Germinal center (tissue), 1 donor: Measurements from ENCODE around the gene PDCL2.
"Not testable (repeated sequence)": the region's sequence is repeated elsewhere in the genome, so short reads cannot be mapped to it uniquely, and the experiment has no call there.

Experiments
- DNase-seq: peaks from one replicate; pipeline ENCODE4 v3.0.0; 2012; ENCODE audit warnings: mixed read lengths, low spot score

The PDCL2 gene

GRCh38 chr4:55588160-55588559 lies 3.9 kb downstream of the PDCL2 start:
- no peak for DNase-seq

- DNase-seq = not testable (repeated sequence)
These were observed 9.3 kb downstream of the PDCL2 start for GRCh38 chr4:55582773-55583172.

GRCh38 chr4:55578341-55579010 lies 13.6 kb downstream of the PDCL2 start:
- no peak for DNase-seq

DNA sequence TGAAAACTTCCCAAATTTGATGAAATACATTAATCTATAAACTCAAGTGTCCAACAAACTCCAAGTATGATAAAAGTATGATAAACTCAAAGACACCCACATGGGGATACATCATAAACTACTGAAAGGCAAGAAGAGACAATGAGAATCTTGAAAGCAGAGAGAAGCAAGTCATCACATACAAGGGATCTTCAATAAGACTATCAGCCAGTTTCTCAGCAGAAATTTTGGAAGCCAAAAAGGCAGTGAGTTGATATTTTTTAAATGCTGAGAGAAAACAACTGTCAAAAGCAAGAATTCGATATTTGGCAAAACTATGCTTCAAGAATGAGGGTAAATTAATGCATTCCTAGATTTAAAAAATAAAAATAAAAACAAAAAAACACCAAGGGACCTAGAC lies 16.5 kb downstream of the PDCL2 start:
- no peak for DNase-seq

DNA sequence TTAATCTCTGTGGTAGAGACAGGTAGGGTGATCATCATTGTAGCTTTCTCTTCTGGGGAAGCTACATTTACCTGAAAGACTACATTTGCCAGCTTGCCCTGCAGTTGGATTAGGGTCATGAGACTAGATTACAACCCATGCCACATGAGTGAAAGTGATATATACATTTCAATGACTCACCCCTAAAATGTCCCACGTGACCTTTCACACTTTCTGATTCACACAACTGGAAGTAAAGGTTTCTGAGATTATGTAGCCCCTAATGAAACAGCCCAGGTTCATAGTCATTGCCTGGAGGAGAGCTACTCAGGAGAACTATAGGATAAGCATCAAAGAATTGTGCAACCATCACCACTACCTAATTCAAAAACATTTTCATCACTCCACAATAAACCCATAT lies 17.8 kb downstream of the PDCL2 start:
- no peak for DNase-seq

DNA sequence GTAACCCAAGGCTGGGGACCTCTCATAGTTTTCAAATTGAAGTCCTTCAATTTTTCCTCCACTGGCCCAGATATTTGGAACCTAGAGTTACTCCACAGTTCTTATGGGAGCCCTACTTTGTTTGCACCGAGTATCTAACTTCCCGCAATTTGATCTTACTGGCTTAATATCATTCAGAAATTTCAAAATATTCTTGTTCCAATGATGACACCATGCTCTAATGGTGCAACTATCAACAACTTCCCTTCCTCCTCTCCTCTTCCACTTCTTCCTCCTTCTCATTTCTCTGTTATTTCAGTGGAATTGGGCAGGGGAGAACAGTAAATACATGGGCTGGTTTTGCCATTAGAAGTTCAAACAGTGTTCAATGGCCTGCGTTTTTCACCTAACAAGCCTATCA lies 20.2 kb downstream of the PDCL2 start:
- DNase-seq = no peak

DNA sequence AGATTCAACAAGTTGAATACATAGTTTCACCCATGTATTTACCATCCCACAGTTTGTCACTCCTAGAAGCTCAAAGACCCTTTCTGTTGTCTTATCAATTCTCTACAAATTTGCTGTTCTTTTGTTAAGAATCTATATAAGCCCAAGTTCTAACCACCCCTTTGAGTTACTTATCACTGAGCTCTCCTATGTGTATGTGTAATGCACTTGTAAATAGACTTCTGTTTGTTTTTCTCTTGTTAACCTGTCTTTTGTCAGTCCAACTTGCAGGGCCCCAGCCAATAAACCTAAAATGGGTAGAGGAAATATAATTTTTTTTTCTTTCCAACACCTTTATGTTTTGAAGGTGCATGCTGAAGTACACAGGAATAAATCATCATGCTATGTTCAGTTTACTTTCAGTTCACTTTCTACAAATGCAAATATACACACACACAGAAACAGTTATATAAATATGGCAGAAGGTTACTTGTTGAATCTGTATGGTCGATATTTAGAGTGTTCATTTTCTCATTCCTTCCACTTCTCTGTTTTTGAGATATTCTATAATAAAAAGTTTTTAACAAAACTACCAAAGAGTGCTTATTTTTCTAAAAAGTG lies 23.0 kb downstream of the PDCL2 start:
- DNase-seq = peak; percentile 15

DNA sequence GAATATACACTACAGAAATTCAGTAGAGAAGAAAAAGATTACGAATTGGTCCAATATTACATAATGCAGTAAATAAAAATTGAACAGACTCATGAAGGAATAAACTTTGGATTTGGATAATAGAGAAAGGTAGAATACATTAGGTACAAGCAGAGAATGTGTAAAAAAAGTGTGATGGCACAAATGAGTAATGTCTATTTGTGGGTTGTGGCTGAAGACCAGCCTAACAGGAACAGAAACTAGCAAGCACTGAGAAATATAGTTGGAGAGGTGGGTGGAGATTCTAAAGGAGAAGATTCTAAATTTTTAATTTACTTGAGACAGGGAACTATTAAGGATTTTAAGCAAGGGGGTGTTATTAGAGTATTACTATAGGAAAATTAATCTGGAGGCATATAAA lies 30.2 kb downstream of the PDCL2 start:
- peak; percentile 59 for DNase-seq

- no peak for DNase-seq
These were observed 31.9 kb downstream of the PDCL2 start for GRCh38 chr4:55560096-55560495.

GRCh38 chr4:55554453-55555030 lies 37.5 kb downstream of the PDCL2 start:
- peak; percentile 18 for DNase-seq

DNA sequence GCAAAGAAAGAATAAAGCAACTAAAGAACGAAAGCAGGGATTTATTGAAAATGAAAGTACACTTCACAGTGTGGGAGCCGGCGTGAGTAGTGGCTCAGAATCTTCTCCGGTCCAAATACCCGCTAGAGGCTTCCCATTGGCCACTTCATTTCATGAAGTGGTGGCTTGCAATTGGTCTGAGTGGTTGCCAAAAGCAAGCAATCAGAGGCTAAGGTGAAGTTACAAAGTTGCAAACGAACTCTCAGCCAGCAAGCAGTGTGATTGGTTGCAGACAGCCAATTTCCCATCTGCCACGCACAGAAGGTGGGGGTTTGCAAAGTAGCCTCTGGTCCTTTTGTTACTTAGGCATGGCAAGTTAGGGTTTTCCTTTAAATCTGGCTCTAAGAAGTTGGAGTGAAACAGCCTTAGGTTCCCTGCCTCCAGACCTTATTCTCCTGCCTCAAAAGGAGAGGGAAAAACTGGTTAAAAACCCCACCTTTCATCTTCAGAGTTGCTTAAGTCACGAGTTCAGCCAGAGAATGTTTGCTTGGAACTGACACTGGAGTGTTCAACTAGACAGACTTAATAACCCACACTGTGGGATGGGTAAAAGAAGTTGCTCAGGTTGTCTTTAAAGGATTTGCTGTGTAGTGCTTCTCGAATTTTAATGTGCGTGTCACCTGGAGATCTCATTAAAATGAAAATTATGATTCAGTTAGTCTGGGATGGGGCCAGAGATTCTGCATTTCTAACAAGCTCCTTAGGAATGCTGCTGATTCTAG lies 38.4 kb downstream of the PDCL2 start:
- DNase-seq = no peak

GRCh38 chr4:55551964-55552363 lies 40.1 kb downstream of the PDCL2 start:
- not testable (repeated sequence) for DNase-seq

DNA sequence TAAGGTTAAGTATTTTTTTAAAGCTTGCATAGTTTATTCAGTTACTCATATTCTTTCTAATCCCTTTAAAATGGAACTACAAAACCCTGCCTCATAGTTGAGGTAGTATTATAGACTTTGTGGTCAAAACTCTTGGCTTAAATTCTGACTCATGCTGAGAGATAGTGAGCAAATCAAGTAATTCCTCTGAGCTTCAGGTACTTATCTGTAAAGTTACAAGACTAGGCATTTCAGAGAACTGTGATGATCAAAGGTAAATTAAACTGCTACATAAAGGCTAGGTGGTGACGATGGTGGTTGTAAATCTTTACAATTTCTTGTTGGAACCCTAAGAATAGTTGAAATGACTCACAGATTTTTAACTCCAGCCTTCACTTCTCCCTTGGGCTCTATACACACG lies 42.2 kb downstream of the PDCL2 start:
- DNase-seq = no peak

DNA sequence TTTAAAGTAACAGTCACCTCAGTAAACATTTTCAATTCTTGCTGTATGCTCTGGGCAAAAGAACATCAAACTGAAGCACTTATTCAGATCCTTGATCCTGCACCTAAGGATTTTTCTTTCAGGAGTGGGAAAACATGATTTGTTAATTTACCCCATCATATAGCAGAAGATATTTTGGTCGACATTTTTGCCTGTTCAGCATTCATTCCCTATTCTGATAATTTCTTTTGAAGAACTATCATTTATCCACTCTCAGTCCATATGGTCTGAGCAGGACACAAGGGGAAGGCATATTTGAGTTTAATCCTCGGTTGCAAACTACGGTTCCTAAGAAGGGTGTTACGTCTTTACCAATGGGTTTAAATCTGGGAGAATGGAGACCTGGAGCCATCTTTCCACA lies 44.1 kb downstream of the PDCL2 start:
- DNase-seq = no peak

GRCh38 chr4:55547466-55547770 lies 44.6 kb downstream of the PDCL2 start:
- DNase-seq = no peak

GRCh38 chr4:55546756-55547465 lies 45.1 kb downstream of the PDCL2 start, which contains the start of gene CLOCK:
Gene CLOCK, minus strand, starts transcription at chr4:55546909. Its CDS starts 64,124 bp downstream, at chr4:55482785.
- DNase-seq = peak; percentile 84

DNA sequence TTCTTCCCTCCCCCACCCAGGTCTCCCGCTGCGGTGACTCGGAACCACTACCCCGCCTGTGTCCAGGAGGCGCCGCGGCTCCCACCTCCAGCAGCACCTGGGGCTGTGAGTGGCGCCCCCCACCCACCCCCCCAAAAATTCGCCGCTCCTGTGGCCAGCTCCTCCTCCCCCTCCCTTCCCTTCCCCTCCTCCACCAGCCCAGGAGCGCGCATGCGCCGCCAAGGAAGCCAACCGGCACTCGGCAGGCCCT lies 45.6 kb downstream of the PDCL2 start:
- no peak for DNase-seq

- peak; percentile 57 for DNase-seq
These were observed 46.2 kb downstream of the PDCL2 start for GRCh38 chr4:55545641-55546505.

DNA sequence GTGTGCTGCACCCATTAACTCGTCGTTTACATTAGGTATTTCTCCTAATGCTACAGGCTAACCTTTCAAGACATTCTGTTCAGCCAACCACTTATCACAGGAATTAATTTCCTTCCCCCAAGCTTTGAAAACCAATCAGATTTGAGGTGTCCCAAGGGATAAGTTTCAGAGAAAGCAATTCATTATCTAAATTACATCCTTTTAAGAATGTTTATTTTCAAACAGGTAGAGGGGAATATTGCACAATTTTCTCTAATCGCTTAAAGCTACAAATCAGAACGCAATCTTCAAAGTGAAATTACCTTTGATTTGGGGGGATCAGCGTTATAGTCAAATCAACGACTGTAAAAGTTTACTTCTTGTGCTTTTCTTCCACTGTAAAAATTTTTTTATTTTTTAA lies 46.9 kb downstream of the PDCL2 start:
- no peak for DNase-seq

- no peak for DNase-seq
These were observed 48.2 kb downstream of the PDCL2 start for GRCh38 chr4:55543858-55544257.

DNA sequence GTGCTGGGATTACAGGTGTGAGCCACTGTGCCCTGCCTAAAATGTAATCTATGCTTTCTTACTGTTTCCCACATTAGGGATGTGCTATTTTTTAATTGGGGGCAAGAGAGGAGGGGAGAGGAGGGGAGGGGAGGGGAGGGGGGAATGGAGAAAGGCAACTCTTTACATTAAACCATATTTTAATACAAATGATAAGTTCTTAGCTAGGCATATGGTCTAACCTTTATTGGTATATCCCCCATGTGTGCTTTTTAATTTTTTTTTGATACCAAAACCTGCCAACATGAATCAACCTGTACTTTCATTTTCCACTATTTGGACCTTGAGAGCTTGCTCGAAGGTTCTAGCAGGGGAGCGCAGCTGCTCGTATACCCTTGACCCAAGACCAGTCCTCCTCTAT lies 51.8 kb downstream of the PDCL2 start:
- no peak for DNase-seq

DNA sequence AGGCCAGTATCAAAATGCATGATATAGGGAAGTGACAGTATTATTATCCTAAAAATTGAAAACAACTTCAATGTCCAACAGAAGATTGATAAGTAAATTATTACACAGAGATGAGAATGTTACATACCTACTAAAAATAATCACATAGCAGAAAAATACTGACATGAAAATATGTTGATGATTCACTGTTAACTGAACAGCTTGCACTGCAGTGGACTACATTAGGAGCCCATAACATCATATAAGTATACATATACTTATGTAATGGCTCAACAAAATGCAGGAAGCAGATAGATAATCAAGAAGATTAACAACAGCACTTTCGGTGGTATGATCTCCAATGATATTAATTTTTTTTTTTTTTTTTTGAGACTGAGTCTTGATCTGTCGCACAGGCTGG lies 52.4 kb downstream of the PDCL2 start:
- DNase-seq = no peak
